NT2/D1 (cell line): Measurements from ENCODE around the gene FER.

Experiments used
- SUZ12 ChIP-seq: IDR thresholded peaks from 2 replicates; pipeline ENCODE4 v1.6.1; 2011; ENCODE audit not compliant: insufficient read length, insufficient read depth; ENCODE audit errors: extremely low read depth
- YY1 ChIP-seq: IDR thresholded peaks from 2 replicates; pipeline ENCODE4 v1.6.1; 2011; ENCODE audit not compliant: insufficient read length, insufficient read depth
- ZNF274 ChIP-seq: IDR thresholded peaks from 2 replicates; pipeline ENCODE4 v1.6.1; 2011; ENCODE audit warnings: mild to moderate bottlenecking, low read depth, low read length

GRCh38 chr5:108940506-108940905 is 192.8 kb downstream of the FER start:
- TF ChIP-seq ZNF274: no peak
- no peak for TF ChIP-seq YY1
- no peak for TF ChIP-seq SUZ12
